Neuronal stem cell (in vitro differentiated cells): ENCODE measurements around the gene COQ9.
"Not testable (repeated sequence)": the region's sequence is repeated elsewhere in the genome, so short reads cannot be mapped to it uniquely, and the experiment has no call there.

Source experiments
- DNase-seq: peaks from one replicate; pipeline ENCODE4 v3.0.0-alpha.2; 2013; ENCODE audit warnings: low spot score
- H2AFZ ChIP-seq: one replicate; pipeline ENCODE4 v1.6.1; 2013; ENCODE audit warnings: mild to moderate bottlenecking, low read length, inconsistent platforms
- H2AK5ac ChIP-seq: 2 replicates; pipeline ENCODE4 v1.6.1; 2013; ENCODE audit warnings: low read depth, mild to moderate bottlenecking, inconsistent platforms, low read length, moderate library complexity, mixed read lengths
- H2BK120ac ChIP-seq: 2 replicates; pipeline ENCODE4 v1.6.1; 2013; ENCODE audit warnings: low read depth, mild to moderate bottlenecking, inconsistent platforms, low read length, moderate library complexity, mixed read lengths
- H2BK12ac ChIP-seq: one replicate; pipeline ENCODE4 v1.6.1; 2013; ENCODE audit warnings: low read length, inconsistent platforms
- H2BK15ac ChIP-seq: 2 replicates; pipeline ENCODE4 v1.6.1; 2013; ENCODE audit warnings: mild to moderate bottlenecking, low read length, inconsistent platforms, mixed read lengths
- H2BK5ac ChIP-seq: one replicate; pipeline ENCODE4 v1.6.1; 2013; ENCODE audit warnings: inconsistent platforms, mild to moderate bottlenecking, low read length, moderate library complexity
- H3K14ac ChIP-seq: one replicate; pipeline ENCODE4 v1.6.1; 2013; ENCODE audit warnings: low read length, inconsistent platforms
- H3K18ac ChIP-seq: 2 replicates; pipeline ENCODE4 v1.6.1; 2013; ENCODE audit warnings: low read length, inconsistent platforms
- H3K23ac ChIP-seq: 2 replicates; pipeline ENCODE4 v1.6.1; 2013; ENCODE audit warnings: low read depth, mild to moderate bottlenecking, mixed read lengths, low read length, inconsistent platforms; ENCODE audit not compliant: poor library complexity
- H3K27ac ChIP-seq: replicated peaks from 3 replicates; pipeline ENCODE4 v1.5.1; 2013; ENCODE audit warnings: low read length, inconsistent platforms
- H3K27me3 ChIP-seq, 3 experiments: 2 replicates each; pipeline ENCODE4 v1.6.1; 2013; ENCODE audit warnings: low read length in 3 of 3, mild to moderate bottlenecking in 2 of 3, inconsistent platforms in 1 of 3, low read depth in 1 of 3, mixed read lengths in 1 of 3, moderate library complexity in 1 of 3; ENCODE audit not compliant: control insufficient read depth in 3 of 3, insufficient read depth in 3 of 3
- H3K36me3 ChIP-seq, 2 donors: replicated peaks in 1 of 2; 2 replicates each; pipeline ENCODE4 v1.6.1; 2013; ENCODE audit warnings: low read length in 2 of 2; ENCODE audit not compliant: control insufficient read depth in 2 of 2, insufficient read depth in 2 of 2
- H3K4ac ChIP-seq: 2 replicates; pipeline ENCODE4 v1.6.1; 2013; ENCODE audit warnings: inconsistent platforms, mild to moderate bottlenecking, low read length, moderate library complexity
- H3K4me1 ChIP-seq, 2 donors: 1 replicate in 1 of 2; 2 replicates in 1 of 2; pipeline ENCODE4 v1.6.1; 2013; ENCODE audit warnings: low read length in 2 of 2, low read depth in 1 of 2; ENCODE audit not compliant: control insufficient read depth in 2 of 2, insufficient read depth in 1 of 2
- H3K4me2 ChIP-seq: one replicate; pipeline ENCODE4 v1.6.1; 2013; ENCODE audit warnings: mild to moderate bottlenecking, low read length, inconsistent platforms; ENCODE audit not compliant: insufficient read depth, poor library complexity, severe bottlenecking
- H3K4me3 ChIP-seq, 2 donors: 2 replicates each; pipeline ENCODE4 v1.5.1; 2013; ENCODE audit warnings: low read length in 2 of 2, mild to moderate bottlenecking in 2 of 2, inconsistent platforms in 1 of 2, moderate library complexity in 1 of 2
- H3K79me1 ChIP-seq: one replicate; pipeline ENCODE4 v1.6.1; 2013; ENCODE audit warnings: low read depth, mild to moderate bottlenecking, inconsistent platforms, low read length, moderate library complexity
- H3K9ac ChIP-seq: one replicate; pipeline ENCODE4 v1.6.1; 2013; ENCODE audit warnings: mild to moderate bottlenecking, low read depth, low read length, inconsistent platforms; ENCODE audit not compliant: poor library complexity
- H3K9me3 ChIP-seq, 2 donors: replicated peaks in 1 of 2; 2 replicates each; pipeline versions ENCODE3 to v1.6.1; 2013; ENCODE audit warnings: low read length in 2 of 2, mild to moderate bottlenecking in 2 of 2, inconsistent platforms in 1 of 2, low read depth in 1 of 2, mixed read lengths in 1 of 2, moderate library complexity in 1 of 2; ENCODE audit not compliant: control insufficient read depth in 2 of 2, insufficient read depth in 1 of 2
- H4K8ac ChIP-seq: one replicate; pipeline ENCODE4 v1.6.1; 2013; ENCODE audit warnings: low read depth, mild to moderate bottlenecking, inconsistent platforms, low read length, moderate library complexity
- H4K91ac ChIP-seq: one replicate; pipeline ENCODE4 v1.6.1; 2013; ENCODE audit warnings: low read length, low read depth, mild to moderate bottlenecking, inconsistent platforms; ENCODE audit not compliant: poor library complexity
- WGBS, 2 donors: extraction: QIAGEN DNeasy Blood & Tissue Kit; methylation state at CpG; one replicate each; pipeline ENCODE4 v1.1.7; 2013; ENCODE audit warnings: missing lambda C conversion rate in 2 of 2, mixed read lengths in 1 of 2; ENCODE audit not compliant: insufficient read length in 2 of 2, insufficient replicate concordance in 1 of 2; ENCODE audit errors: extremely low coverage in 2 of 2; 5-methylcytosine and 5-hydroxymethylcytosine counted together

The COQ9 gene

GRCh38 chr16:57499941-57500340 lies 52.7 kb downstream of the COQ9 start:
- not testable (repeated sequence) for H2AFZ ChIP-seq, H2AK5ac ChIP-seq, H3K4me2 ChIP-seq, H3K18ac ChIP-seq, DNase-seq, H3K4me1 ChIP-seq, H2BK120ac ChIP-seq, H2BK12ac ChIP-seq, H3K36me3 ChIP-seq, H3K9ac ChIP-seq, H3K14ac ChIP-seq, H3K27ac ChIP-seq, H2BK15ac ChIP-seq, H3K4me3 ChIP-seq, H3K23ac ChIP-seq, H2BK5ac ChIP-seq, H3K79me1 ChIP-seq, H3K4ac ChIP-seq, H3K9me3 ChIP-seq, H4K8ac ChIP-seq, H4K91ac ChIP-seq
- WGBS, 2 donors, result no CpG with 5 or more reads among the region's 11 CpGs
- H3K27me3 ChIP-seq, result peaks cover 0 to 34% (median 0%) of the 10 kb centered on the region in 3 experiments

GRCh38 chr16:57500578-57501111 lies 53.4 kb downstream of the COQ9 start:
- H3K4me2 ChIP-seq, result no peak overlapping the region
- no peak overlapping the region for H3K9ac ChIP-seq
- no peaks in the 10 kb centered on the region for H3K9me3 ChIP-seq
- H2BK5ac ChIP-seq, result no peak overlapping the region
- no peak overlapping the region for H2BK120ac ChIP-seq
- WGBS, 2 donors, result no CpG with 5 or more reads among the region's 9 CpGs
- no peaks in the 10 kb centered on the region for H3K36me3 ChIP-seq
- no peak overlapping the region for H3K4ac ChIP-seq
- H2BK12ac ChIP-seq, result no peak overlapping the region
- no peaks in the 10 kb centered on the region for H3K79me1 ChIP-seq
- DNase-seq, result no peak
- no peak overlapping the region for H2AK5ac ChIP-seq
- H3K23ac ChIP-seq, result peak overlapping the region; percentile 52
- H3K4me1 ChIP-seq, result peaks cover 0 to 5% of the 10 kb centered on the region in 2 donors
- no peak overlapping the region for H3K14ac ChIP-seq
- H3K27me3 ChIP-seq, result peaks cover 0 to 40% (median 0%) of the 10 kb centered on the region in 3 experiments
- H4K8ac ChIP-seq, result no peak overlapping the region
- H3K4me3 ChIP-seq, result no peak overlapping the region
- H2BK15ac ChIP-seq, result no peak overlapping the region
- H3K18ac ChIP-seq, result no peak overlapping the region
- H4K91ac ChIP-seq, result no peak overlapping the region
- H2AFZ ChIP-seq, result peak overlapping the region; percentile 62
- no peak overlapping the region for H3K27ac ChIP-seq

GRCh38 chr16:57501492-57501891 lies 54.2 kb downstream of the COQ9 start:
- Histone ChIP-seq H2BK5ac (no peak overlapping the region), H2BK120ac (no peak overlapping the region), H2BK15ac (no peak overlapping the region), H3K27me3 (peaks cover 0 to 40% (median 0%) of the 10 kb centered on the region in 3 experiments), H3K4ac (no peak overlapping the region), H3K14ac (no peak overlapping the region), H3K4me2 (no peak overlapping the region), H2AFZ (no peak overlapping the region), H4K91ac (no peak overlapping the region), H3K4me1 (peaks cover 0 to 5% of the 10 kb centered on the region in 2 donors), H2BK12ac (no peak overlapping the region), H3K9ac (no peak overlapping the region), H3K18ac (no peak overlapping the region), H2AK5ac (no peak overlapping the region), H3K9me3 (no peaks in the 10 kb centered on the region), H3K79me1 (no peaks in the 10 kb centered on the region), H3K27ac (no peak overlapping the region), H3K23ac (no peak overlapping the region), H4K8ac (no peak overlapping the region), H3K36me3 (no peaks in the 10 kb centered on the region), H3K4me3 (no peak overlapping the region)
- WGBS, 2 donors, result no CpG with 5 or more reads among the region's 7 CpGs
- no peak for DNase-seq

- DNase-seq, result no peak
- H3K23ac ChIP-seq, result no peak overlapping the region
- no peak overlapping the region for H3K14ac ChIP-seq
- no peak overlapping the region for H3K18ac ChIP-seq
- H4K8ac ChIP-seq, result no peak overlapping the region
- no peak overlapping the region for H3K4me2 ChIP-seq
- no peak overlapping the region for H4K91ac ChIP-seq
- no peaks in the 10 kb centered on the region for H3K9me3 ChIP-seq
- no peaks in the 10 kb centered on the region for H3K79me1 ChIP-seq
- H3K4me1 ChIP-seq, result peaks cover 0 to 5% of the 10 kb centered on the region in 2 donors
- no peak overlapping the region for H2BK5ac ChIP-seq
- no peak overlapping the region for H2AK5ac ChIP-seq
- H2BK15ac ChIP-seq, result no peak overlapping the region
- H3K36me3 ChIP-seq, result no peaks in the 10 kb centered on the region
- no peak overlapping the region for H3K9ac ChIP-seq
- no peak overlapping the region for H2BK120ac ChIP-seq
- no peak overlapping the region for H2BK12ac ChIP-seq
- H2AFZ ChIP-seq, result peak overlapping the region; percentile 24
- H3K4ac ChIP-seq, result no peak overlapping the region
- peaks cover 0 to 45% (median 0%) of the 10 kb centered on the region in 3 experiments for H3K27me3 ChIP-seq
- H3K4me3 ChIP-seq, result no peak overlapping the region
- no peak overlapping the region for H3K27ac ChIP-seq
- no CpG with 5 or more reads among the region's 12 CpGs for WGBS, 2 donors
Measured at GRCh38 chr16:57502048-57502775, 54.9 kb downstream of the COQ9 start.
